ENCODE results near the gene MUSTN1.

MUSTN1 gene

DNA sequence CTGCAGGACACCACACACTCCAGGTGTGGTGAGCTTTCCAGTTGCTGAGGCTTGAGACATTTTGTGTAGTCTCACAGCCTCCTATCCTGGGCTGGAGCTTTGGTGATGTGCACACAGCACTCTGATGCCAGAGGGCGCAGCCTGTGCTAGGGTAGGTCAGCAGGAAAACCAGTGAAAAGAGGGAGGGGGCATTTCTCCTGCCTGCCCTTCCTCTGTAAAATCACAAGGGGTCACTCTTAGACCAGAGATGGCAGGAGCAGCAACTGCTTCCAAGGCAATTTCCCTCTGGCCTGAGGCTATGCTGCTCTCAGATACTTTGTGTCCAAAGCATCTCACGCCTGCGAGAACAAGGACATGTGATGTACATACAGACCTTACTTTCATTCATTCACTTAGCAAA is 16.5 kb upstream of the MUSTN1 start:
- DNase-seq (ENCODE audit: low read depth) = no peak

DNA sequence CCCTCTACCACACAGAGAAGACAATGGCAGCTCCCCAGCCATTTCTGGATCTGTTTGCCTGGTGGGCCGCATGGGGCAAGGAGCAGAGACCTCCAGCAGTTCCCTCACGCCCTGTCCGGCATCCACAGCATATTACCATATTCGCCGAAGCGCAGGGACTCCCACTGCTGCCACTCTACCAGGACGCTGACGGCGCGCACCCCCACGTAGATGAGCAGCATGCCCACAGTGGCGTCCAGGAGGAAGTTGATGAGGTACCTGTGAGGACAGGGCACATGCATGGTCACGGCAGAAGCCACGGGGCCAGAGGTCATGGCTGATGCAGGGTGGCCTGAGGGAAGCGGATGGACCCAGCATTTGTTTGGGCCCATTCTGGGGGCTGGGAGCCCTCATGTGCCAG is 14.8 kb upstream of the MUSTN1 start:
- no peak for DNase-seq (ENCODE audit: low read depth)

- no peak for DNase-seq (ENCODE audit: low read depth)
Measured at GRCh38 chr3:52848617-52849016, 13.8 kb upstream of the MUSTN1 start.

- no peak for DNase-seq (ENCODE audit: low read depth)
Measured at GRCh38 chr3:52847726-52848125, 12.9 kb upstream of the MUSTN1 start.

- no peak for DNase-seq (ENCODE audit: low read depth)
Measured at GRCh38 chr3:52847241-52847640, 12.4 kb upstream of the MUSTN1 start.

DNA sequence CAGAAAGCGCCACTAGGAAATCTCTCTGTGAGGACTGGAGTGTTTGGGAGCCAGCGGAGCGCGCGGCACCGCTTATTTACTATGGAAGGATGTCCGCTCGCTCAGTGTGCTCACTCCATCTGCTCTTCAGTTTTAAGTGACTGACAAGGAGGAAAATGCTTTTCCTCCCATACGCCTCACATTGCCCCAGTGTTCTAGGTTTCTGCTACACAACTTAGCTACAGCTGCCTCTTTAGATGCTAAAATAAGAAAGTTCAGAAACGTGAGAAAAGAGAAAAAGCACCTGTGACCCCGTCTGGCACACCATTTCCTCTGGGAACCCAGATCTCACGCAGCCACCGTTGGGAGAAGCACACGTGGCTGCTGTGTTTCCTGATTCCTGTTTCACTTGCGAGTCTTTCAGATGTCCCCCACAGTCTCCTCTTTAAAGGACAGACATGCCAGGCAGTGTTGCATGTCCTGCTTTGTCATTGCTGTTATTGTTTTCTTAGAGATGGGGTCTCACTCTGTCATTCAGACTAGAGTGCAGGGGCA is 11.7 kb upstream of the MUSTN1 start:
- DNase-seq (ENCODE audit: low read depth) = no peak

GRCh38 chr3:52845691-52846431 is 11.0 kb upstream of the MUSTN1 start:
- no peak for DNase-seq (ENCODE audit: low read depth)

GRCh38 chr3:52845157-52845556 is 10.3 kb upstream of the MUSTN1 start:
- no peak for DNase-seq (ENCODE audit: low read depth)

DNA sequence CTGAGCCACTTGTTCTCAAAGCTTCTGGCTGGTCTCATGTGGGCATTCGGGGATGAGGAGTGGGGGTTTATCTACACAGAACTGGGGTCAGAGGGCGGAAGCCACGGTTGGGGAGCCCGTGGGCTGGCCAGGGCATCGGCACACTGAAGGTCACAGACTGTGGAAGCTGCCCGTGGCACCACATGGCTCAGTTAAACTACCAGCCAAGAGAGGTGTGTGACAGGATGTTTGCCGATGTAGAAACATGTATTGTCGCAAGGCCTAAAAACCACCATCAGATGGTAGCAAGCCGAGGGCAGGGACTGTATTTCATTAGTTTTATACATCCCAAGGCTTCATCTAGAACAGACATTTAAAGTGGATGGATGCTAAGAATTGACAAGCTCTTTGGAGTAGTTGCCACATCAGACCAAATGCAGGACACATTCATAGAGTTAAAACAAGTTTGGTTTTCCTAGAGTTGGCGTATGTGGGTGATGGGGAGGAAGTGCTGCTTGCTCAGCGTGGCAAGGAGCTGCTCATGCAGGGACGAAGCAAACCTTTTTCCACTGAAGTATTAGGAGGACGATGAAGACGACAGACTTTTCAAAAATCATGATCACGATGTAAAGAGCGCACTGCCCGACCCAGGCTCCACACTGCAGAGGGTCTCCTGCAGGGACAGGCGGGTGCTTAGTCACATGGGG is 9.6 kb upstream of the MUSTN1 start:
- no peak for DNase-seq (ENCODE audit: low read depth)

GRCh38 chr3:52843881-52844280 is 9.1 kb upstream of the MUSTN1 start:
- DNase-seq (ENCODE audit: low read depth) = no peak

DNA sequence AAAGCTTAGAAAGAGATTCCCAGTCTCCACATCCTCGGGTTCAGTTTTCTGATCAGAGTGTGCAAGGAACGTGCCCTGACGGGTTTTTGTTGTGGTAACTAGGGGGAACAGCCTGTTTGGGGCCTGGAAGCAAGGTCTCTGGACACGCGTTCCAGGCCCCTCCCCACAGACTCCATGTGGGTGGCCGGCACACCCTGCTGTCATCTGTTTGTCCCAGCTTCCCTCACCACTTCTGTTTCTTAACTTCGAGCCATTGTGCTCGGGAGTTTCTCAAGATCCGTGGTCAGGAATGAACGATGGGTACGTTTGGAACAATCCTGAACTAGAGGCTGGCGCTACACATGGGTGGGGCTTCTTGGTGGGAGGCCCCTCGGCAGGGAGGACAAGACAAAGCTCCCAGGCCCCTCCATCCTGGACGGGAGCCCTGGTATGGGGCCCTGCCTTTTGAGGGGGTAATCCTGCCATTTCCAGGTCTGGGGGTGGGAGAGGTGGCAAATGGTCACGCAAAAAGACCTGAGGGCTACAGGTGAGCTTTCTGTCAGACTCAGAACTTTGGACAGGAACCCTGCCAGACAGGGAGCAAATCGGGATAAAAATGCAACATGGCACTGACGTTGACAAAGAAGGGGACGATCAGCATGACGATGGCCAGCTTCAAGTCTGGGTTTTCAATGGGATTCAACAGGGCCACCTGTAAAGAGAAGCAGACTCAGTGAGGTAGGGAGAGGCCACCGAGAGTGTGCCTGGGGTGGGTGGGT is 8.5 kb upstream of the MUSTN1 start:
- no peak for DNase-seq (ENCODE audit: low read depth)

- DNase-seq (ENCODE audit: low read depth) = no peak
Measured at GRCh38 chr3:52842424-52842823, 7.6 kb upstream of the MUSTN1 start.

DNA sequence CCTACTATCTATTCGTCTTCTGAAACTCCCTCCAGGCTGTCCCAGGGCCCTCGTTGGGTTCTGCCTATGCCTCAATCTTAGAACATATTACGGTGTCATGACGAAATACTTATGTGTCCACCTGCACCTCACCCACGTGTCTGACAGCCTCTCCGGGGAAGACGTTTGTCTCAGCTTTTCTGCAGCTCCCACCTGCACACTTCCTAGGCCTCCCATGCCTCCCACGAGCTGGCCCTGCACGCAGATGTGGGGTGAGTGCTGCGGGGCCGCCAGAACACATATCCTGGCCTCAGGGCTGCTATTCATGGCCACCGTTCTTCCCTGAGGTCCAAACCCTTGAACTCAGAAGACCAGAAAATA is 7.1 kb upstream of the MUSTN1 start:
- no peak for DNase-seq (ENCODE audit: low read depth)

GRCh38 chr3:52841211-52841980 is 6.6 kb upstream of the MUSTN1 start:
- DNase-seq (ENCODE audit: low read depth) = no peak

GRCh38 chr3:52839892-52840545 is 5.2 kb upstream of the MUSTN1 start:
- no peak for DNase-seq (ENCODE audit: low read depth)

GRCh38 chr3:52839268-52839575 is 4.4 kb upstream of the MUSTN1 start:
- DNase-seq (ENCODE audit: low read depth) = no peak

DNA sequence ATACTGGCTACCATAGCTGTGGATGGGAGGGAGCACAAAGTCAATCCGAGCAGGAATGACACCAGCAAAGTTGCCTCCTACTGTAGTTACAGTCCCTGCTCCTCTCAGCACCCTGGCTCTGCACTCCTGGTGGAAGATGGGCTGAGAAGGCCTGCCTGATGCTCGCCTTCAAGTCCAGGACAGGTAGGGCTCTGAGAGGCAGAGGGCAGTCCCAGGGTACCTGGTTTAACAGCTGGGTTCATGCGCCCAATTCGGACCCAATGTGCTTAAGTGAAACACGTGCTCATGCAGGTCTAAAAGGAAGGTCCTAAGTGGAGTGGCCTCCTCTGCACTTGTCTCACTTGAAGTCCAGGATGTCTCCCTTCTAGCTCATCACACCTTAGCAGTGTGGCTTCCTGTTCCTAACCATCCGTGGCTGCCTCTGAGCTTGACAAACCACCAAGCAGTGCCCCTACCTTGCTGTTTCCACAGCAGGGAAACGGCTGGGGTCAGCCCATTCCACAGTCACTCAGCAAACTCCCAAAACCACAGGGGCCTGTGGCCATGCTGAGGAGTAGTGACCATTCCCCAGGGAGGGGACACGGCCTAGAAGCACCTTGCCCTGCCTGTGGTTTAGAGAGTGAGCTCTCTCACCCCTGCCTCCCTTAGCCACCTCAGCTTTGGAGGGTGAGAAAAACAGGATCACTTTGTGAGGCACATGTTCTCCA is 3.9 kb upstream of the MUSTN1 start:
- no peak for DNase-seq (ENCODE audit: low read depth)

GRCh38 chr3:52836986-52837385 is 2.2 kb upstream of the MUSTN1 start:
- no peak for DNase-seq (ENCODE audit: low read depth)

- DNase-seq (ENCODE audit: low read depth) = no peak
Measured at GRCh38 chr3:52836471-52836845, 1.6 kb upstream of the MUSTN1 start.

GRCh38 chr3:52835766-52836470 is 1.1 kb upstream of the MUSTN1 start:
- DNase-seq (ENCODE audit: low read depth) = no peak

GRCh38 chr3:52833202-52833601 is 1.6 kb downstream of the MUSTN1 start:
- DNase-seq (ENCODE audit: low read depth) = no peak
